Dermis lymphatic vessel endothelial cell (primary cell): ENCODE results near the gene SCNN1B. TPM values are rescaled to one million over a fixed set of nuclear protein-coding genes. Genes with fewer than 3 reads are reported as not detected.

Experiments used
- total RNA-seq: library from RNA; depleted of rRNA; stranded (reverse); fragments of >200 nt; gene quantifications from 2 replicates; pipeline ENCODE4 v1.2.1, GENCODE V29; 2014

Gene SCNN1B
- total RNA-seq, result 14.5 and 26.1 TPM in 2 replicates

DNA sequence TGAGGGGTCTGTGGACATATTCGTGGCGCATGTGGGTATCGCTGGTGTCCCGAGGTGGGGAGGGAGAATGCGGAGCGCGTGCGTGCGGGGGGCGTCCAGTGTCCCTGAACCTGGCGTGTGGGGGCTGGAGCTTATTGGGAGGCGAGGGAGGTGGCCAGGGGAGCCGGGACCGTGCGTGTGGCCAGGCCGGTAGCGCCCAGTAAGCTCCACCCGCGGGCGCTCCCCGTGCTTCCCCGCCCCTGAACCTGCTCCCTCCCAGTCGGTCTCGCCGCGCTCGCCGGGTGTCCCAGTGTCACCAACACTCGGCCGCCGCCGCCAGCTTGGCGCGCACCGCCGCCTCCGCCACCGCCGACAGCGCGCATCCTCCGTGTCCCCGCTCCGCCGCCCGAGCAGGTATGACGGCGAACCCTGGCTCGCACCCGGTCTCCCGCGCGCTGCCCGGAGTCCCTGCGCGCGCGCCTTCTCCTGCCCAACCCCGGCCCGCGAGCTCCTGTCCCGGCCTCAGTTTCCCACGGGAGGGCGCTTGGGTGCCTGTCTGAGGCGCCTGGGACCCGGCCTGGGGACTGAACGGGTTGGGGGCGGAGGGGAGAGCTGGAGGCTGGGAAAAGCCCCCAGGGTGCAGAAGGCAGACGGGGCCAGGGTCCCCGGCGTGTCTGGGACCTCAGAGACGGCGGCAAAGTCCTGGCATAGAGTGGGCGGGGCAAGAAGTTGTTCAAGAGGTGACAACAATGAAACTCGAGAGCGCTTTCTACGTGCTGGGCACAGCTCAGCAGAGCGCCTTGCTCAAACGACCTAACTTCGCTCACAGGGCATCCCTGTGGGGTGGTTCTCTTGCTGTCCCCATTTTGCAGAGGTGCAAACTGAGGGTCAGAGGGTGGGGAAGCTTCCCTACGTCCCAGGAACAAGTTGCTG lies at the start of gene SCNN1B:
TSS of gene SCNN1B (plus strand) at position 258 of the 912 bp plus-strand sequence. CDS start 46,298 bp downstream, outside the sequence.

Other genes with a start within 250 kb of the SCNN1B start
- gene USP31, start 152.8 kb upstream of the SCNN1B start, total RNA-seq, result 22.7 and 34.1 TPM in 2 replicates
- 0.69 and 2.2 TPM in 2 replicates for gene SCNN1G, start 119.6 kb upstream of the SCNN1B start, total RNA-seq
- 12.0 and 14.7 TPM in 2 replicates for gene COG7, start 150.9 kb downstream of the SCNN1B start, total RNA-seq
- gene GGA2, start 208.2 kb downstream of the SCNN1B start, total RNA-seq, result 26.7 and 29.4 TPM in 2 replicates